ENCODE results near the gene SELENOV. TPM values are rescaled to one million over a fixed set of nuclear protein-coding genes. Genes with fewer than 3 reads are reported as not detected.

SELENOV gene
- total RNA-seq, 1 experiment from 2014 or later: 0.80 TPM

DNA sequence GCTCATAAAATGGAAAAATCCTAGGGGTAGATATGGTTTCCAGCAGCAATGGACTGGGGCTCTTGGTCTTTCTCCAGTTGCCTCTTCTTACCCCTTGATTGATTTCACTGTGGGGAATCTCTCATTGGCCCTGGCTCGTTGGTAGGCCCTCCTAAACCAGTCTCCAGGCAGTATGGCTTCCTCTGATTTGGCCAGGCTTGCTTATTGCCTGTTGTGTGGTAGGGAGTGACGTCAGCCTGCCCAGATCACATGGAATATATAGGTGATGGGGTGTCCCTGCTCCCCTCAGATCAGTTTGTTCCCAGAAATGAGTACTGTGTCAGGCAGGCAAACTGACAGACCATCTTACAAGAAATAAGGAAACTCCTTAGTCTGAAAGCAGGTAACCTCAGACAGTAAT, 5.7 kb upstream of the SELENOV start:
- no TSS peak for BruUV-seq (replicated peaks)
- POLR2A ChIA-PET: interaction anchor here (0.5 to 4.1 kb wide), 9 partner anchors 9 to 891 kb away, joined by 3 to 38 read pairs (median 4); partner anchors contain the start of gene RPS16
- CTCF ChIA-PET: interaction anchor here (0.6 to 4.5 kb wide), 7 partner anchors 8 to 108 kb away, joined by 3 to 34 read pairs (median 6); partner anchors contain the start of gene EID2B

DNA sequence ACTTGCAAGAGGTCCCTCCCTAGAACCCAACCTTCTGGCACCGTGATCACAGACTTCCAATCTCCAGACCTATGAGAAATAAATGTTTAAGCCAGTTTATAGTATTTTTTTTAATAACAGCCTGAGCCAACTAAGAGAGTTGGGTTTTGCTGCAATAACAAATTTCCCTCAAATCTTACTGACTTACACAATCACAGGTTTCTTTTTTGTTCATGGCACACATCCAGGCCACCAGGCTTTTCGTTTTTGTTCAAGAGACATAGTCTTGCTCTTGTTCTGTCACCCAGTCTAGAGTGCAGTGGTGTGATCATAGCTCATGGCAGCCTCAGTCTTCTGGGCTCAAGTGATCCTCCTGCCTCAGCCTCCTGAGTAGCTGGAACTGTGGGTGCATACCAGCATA, 2.0 kb upstream of the SELENOV start:
- ChIA-PET CTCF (interaction anchor here (0.6 to 5.9 kb wide), 14 partner anchors 10 to 255 kb away, joined by 3 to 49 read pairs (median 6); partner anchors contain the start of genes DLL3, EID2B and RPS16), POLR2A (interaction anchor here (0.5 to 6.2 kb wide), 17 partner anchors 11 to 457 kb away, joined by 3 to 63 read pairs (median 5); partner anchors contain the start of genes DLL3, EID2B and RPS16)
- intact Hi-C loops (cut with micrococcal nuclease; ENCODE audit: unreplicated experiment) (no loop called here), in situ Hi-C loops (cut with HindIII; ENCODE audit: low pct_unique_long_range_greater_than_20kb, low sequenced_read_pairs) (no loop called here)
- peaks cover 23% of the 10 kb centered on the region for H3K27me3 ChIP-seq (ENCODE audit: control insufficient read depth, insufficient read depth, low read length)
- no peak for TF ChIP-seq TCF7L2 (IDR thresholded peaks at IDR 0.05; ENCODE audit: low read depth, low read length)
- TF ChIP-seq, protein P1, sequence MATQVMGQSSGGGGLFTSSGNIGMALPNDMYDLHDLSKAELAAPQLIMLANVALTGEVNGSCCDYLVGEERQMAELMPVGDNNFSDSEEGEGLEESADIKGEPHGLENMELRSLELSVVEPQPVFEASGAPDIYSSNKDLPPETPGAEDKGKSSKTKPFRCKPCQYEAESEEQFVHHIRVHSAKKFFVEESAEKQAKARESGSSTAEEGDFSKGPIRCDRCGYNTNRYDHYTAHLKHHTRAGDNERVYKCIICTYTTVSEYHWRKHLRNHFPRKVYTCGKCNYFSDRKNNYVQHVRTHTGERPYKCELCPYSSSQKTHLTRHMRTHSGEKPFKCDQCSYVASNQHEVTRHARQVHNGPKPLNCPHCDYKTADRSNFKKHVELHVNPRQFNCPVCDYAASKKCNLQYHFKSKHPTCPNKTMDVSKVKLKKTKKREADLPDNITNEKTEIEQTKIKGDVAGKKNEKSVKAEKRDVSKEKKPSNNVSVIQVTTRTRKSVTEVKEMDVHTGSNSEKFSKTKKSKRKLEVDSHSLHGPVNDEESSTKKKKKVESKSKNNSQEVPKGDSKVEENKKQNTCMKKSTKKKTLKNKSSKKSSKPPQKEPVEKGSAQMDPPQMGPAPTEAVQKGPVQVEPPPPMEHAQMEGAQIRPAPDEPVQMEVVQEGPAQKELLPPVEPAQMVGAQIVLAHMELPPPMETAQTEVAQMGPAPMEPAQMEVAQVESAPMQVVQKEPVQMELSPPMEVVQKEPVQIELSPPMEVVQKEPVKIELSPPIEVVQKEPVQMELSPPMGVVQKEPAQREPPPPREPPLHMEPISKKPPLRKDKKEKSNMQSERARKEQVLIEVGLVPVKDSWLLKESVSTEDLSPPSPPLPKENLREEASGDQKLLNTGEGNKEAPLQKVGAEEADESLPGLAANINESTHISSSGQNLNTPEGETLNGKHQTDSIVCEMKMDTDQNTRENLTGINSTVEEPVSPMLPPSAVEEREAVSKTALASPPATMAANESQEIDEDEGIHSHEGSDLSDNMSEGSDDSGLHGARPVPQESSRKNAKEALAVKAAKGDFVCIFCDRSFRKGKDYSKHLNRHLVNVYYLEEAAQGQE (IDR thresholded peaks at IDR 0.05; ENCODE audit: insufficient read depth in 1 of 2, low read depth in 2 of 2, low read length in 1 of 2): no peak
- no peak for TF ChIP-seq POLR2AphosphoS5 (IDR thresholded peaks at IDR 0.05; ENCODE audit: low read depth, low read length)
- no peak for TF ChIP-seq SIN3A (IDR thresholded peaks at IDR 0.05; ENCODE audit: borderline replicate concordance, insufficient read depth, low read depth, low read length)
- no peak for TF ChIP-seq CTCF (IDR thresholded peaks at IDR 0.05)
- DNase-seq (ENCODE audit: low read depth, low spot score): no peak
- no peak for ATAC-seq
- no peaks in the 10 kb centered on the region for H3K36me3 ChIP-seq (ENCODE audit: control insufficient read depth, insufficient read depth, low read length)
- H3K4me3 ChIP-seq (ENCODE audit: low read depth in 2 of 2, low read length in 2 of 2): no peak overlapping the region
- H3K9me3 ChIP-seq (ENCODE audit: control insufficient read depth, insufficient read depth, low read depth, low read length): no peaks in the 10 kb centered on the region
- H3K4me1 ChIP-seq (ENCODE audit: control insufficient read depth, insufficient read depth, low read length): peaks cover 21% of the 10 kb centered on the region
- no TSS peak for BruUV-seq (replicated peaks)
- H3K27ac ChIP-seq (ENCODE audit: low read length): no peak overlapping the region

More for the DNA sequence above, 5.7 kb upstream of the SELENOV start:
- in situ Hi-C loops (cut with HindIII; ENCODE audit: low pct_unique_long_range_greater_than_20kb, low sequenced_read_pairs): no loop called here
- no peaks in the 10 kb centered on the region for H3K36me3 ChIP-seq (ENCODE audit: control insufficient read depth, insufficient read depth, low read length)
- H3K9me3 ChIP-seq (ENCODE audit: control insufficient read depth, insufficient read depth, low read depth, low read length): no peaks in the 10 kb centered on the region
- intact Hi-C loops (cut with micrococcal nuclease; ENCODE audit: unreplicated experiment): no loop called here
- H3K27ac ChIP-seq (ENCODE audit: low read length): no peak overlapping the region
- peaks cover 4% of the 10 kb centered on the region for H3K27me3 ChIP-seq (ENCODE audit: control insufficient read depth, insufficient read depth, low read length)
- H3K4me1 ChIP-seq (ENCODE audit: control insufficient read depth, insufficient read depth, low read length): peaks cover 16% of the 10 kb centered on the region
- DNase-seq (ENCODE audit: low read depth, low spot score) (no peak), ATAC-seq (no peak)
- H3K4me3 ChIP-seq (ENCODE audit: low read depth in 2 of 2, low read length in 2 of 2): no peak overlapping the region
- TF ChIP-seq CTCF (IDR thresholded peaks at IDR 0.05) (no peak), SIN3A (IDR thresholded peaks at IDR 0.05; ENCODE audit: borderline replicate concordance, insufficient read depth, low read depth, low read length) (no peak), TCF7L2 (IDR thresholded peaks at IDR 0.05; ENCODE audit: low read depth, low read length) (no peak), POLR2AphosphoS5 (IDR thresholded peaks at IDR 0.05; ENCODE audit: low read depth, low read length) (no peak)
- TF ChIP-seq, protein P1 (IDR thresholded peaks at IDR 0.05; ENCODE audit: insufficient read depth in 1 of 2, low read depth in 2 of 2, low read length in 1 of 2): no peak
